OCI-LY3 (cell line): Measurements from ENCODE around the gene EYA3.

Source experiments
- H2AFZ ChIP-seq: fragments of 200-600, 300-600 bp; shearing (Covaris generic); 2 replicates; pipeline ENCODE4 v1.6.0; 2014; ENCODE audit warnings: antibody characterized with exemption, low read depth, low read length
- H3K27ac ChIP-seq: fragments of 200-600, 300-600 bp; sonication (generic); 2 replicates; pipeline ENCODE4 v1.5.1; 2014; ENCODE audit warnings: mild to moderate bottlenecking, low read length, moderate library complexity, mixed read lengths
- H3K27me3 ChIP-seq: fragments of 200-600, 300-600 bp; sonication (generic); 2 replicates; pipeline ENCODE4 v1.6.1; 2014; ENCODE audit warnings: low read depth, low read length, mixed read lengths
- H3K36me3 ChIP-seq: fragments of 200-600, 300-600 bp; sonication (generic); replicated peaks from 2 replicates; pipeline ENCODE3; 2014; ENCODE audit warnings: low read depth, low read length, mixed read lengths
- H3K4me1 ChIP-seq: fragments of 300-600, 200-600 bp; sonication (generic); 2 replicates; pipeline ENCODE4 v1.6.1; 2014; ENCODE audit warnings: low read length, mixed read lengths
- H3K4me2 ChIP-seq: fragments of 200-600, 300-600 bp; sonication (generic); 2 replicates; pipeline ENCODE4 v1.6.1; 2014; ENCODE audit warnings: low read length, mixed read lengths
- H3K4me3 ChIP-seq: fragments of 300-600, 200-600 bp; sonication (generic); 2 replicates; pipeline ENCODE4 v1.5.1; 2014; ENCODE audit warnings: antibody characterized with exemption, mild to moderate bottlenecking, low read length, moderate library complexity
- H3K79me2 ChIP-seq: fragments of 300-600, 200-600 bp; shearing (Covaris generic); 2 replicates; pipeline ENCODE4 v1.6.1; 2014; ENCODE audit warnings: mild to moderate bottlenecking, low read length, mixed read lengths
- H3K9ac ChIP-seq: fragments of 300-600, 200-600 bp; shearing (Covaris generic); 2 replicates; pipeline ENCODE4 v1.6.0; 2014; ENCODE audit warnings: mild to moderate bottlenecking, low read length, moderate library complexity
- H3K9me3 ChIP-seq: fragments of 200-600, 300-600 bp; shearing (Covaris generic); 2 replicates; pipeline ENCODE4 v1.6.1; 2014; ENCODE audit warnings: low read length, mixed read lengths; ENCODE audit not compliant: insufficient read depth
- H4K20me1 ChIP-seq: fragments of 200-600, 300-600 bp; sonication (generic); 2 replicates; pipeline ENCODE4 v1.6.1; 2016; ENCODE audit warnings: low read length, mixed read lengths; ENCODE audit not compliant: insufficient read depth
- EZH2phosphoT487 ChIP-seq: fragments of 200-600 bp; shearing (Covaris generic); IDR thresholded peaks from 2 replicates; pipeline ENCODE4 v1.6.1; 2018; ENCODE audit warnings: antibody characterized with exemption, mixed run types, low read depth
- TF ChIP-seq, protein P1 (sequence below): fragments of 200-600, 300-600 bp; sonication (generic); IDR thresholded peaks from 2 replicates; pipeline ENCODE4 v1.5.1; 2014; ENCODE audit warnings: antibody characterized with exemption, low read length, low read depth

The EYA3 gene

GRCh38 chr1:28130901-28131300 lies 42.5 kb upstream of the EYA3 start:
- Histone ChIP-seq H3K36me3 (no peaks in the 10 kb centered on the region), H3K9me3 (no peaks in the 10 kb centered on the region), H3K4me1 (peaks cover 29% of the 10 kb centered on the region), H3K4me2 (no peak overlapping the region), H3K27me3 (peaks cover 7% of the 10 kb centered on the region; the same call in 1 of the 2 replicates), H2AFZ (no peak overlapping the region), H3K79me2 (no peaks in the 10 kb centered on the region), H3K27ac (no peak overlapping the region), H3K9ac (no peak overlapping the region), H3K4me3 (no peak overlapping the region), H4K20me1 (no peaks in the 10 kb centered on the region)
- TF ChIP-seq, protein P1, sequence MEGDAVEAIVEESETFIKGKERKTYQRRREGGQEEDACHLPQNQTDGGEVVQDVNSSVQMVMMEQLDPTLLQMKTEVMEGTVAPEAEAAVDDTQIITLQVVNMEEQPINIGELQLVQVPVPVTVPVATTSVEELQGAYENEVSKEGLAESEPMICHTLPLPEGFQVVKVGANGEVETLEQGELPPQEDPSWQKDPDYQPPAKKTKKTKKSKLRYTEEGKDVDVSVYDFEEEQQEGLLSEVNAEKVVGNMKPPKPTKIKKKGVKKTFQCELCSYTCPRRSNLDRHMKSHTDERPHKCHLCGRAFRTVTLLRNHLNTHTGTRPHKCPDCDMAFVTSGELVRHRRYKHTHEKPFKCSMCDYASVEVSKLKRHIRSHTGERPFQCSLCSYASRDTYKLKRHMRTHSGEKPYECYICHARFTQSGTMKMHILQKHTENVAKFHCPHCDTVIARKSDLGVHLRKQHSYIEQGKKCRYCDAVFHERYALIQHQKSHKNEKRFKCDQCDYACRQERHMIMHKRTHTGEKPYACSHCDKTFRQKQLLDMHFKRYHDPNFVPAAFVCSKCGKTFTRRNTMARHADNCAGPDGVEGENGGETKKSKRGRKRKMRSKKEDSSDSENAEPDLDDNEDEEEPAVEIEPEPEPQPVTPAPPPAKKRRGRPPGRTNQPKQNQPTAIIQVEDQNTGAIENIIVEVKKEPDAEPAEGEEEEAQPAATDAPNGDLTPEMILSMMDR, result no peak
- no peak for TF ChIP-seq EZH2phosphoT487

- Histone ChIP-seq H3K4me1 (peaks cover 23% of the 10 kb centered on the region), H3K36me3 (no peaks in the 10 kb centered on the region), H4K20me1 (no peaks in the 10 kb centered on the region), H3K4me2 (no peak overlapping the region), H3K9me3 (no peaks in the 10 kb centered on the region), H3K27ac (no peak overlapping the region), H3K9ac (no peak overlapping the region), H3K27me3 (peaks cover 7% of the 10 kb centered on the region; the same call in 1 of the 2 replicates), H3K4me3 (no peak overlapping the region), H3K79me2 (no peaks in the 10 kb centered on the region), H2AFZ (no peak overlapping the region)
- TF ChIP-seq, protein P1, result no peak
- no peak for TF ChIP-seq EZH2phosphoT487
Observed at GRCh38 chr1:28129150-28129549, 40.7 kb upstream of the EYA3 start.

GRCh38 chr1:28127617-28128257 lies 39.3 kb upstream of the EYA3 start:
- Histone ChIP-seq H3K9ac (no peak overlapping the region), H3K4me1 (peaks cover 32% of the 10 kb centered on the region), H3K9me3 (no peaks in the 10 kb centered on the region), H2AFZ (no peak overlapping the region), H3K4me2 (peak overlapping the region; percentile 74), H4K20me1 (no peaks in the 10 kb centered on the region), H3K4me3 (peak overlapping the region; percentile 38), H3K27me3 (peaks cover 7% of the 10 kb centered on the region; the same call in 1 of the 2 replicates), H3K36me3 (no peaks in the 10 kb centered on the region), H3K27ac (peak overlapping the region; percentile 30; the same call in 1 of the 2 replicates), H3K79me2 (no peaks in the 10 kb centered on the region)
- TF ChIP-seq, protein P1, result no peak
- no peak for TF ChIP-seq EZH2phosphoT487

- no peak for TF ChIP-seq EZH2phosphoT487
- TF ChIP-seq, protein P1, result no peak
- Histone ChIP-seq H3K36me3 (no peaks in the 10 kb centered on the region), H3K4me3 (no peak overlapping the region; the same call in 1 of the 2 replicates), H3K79me2 (no peaks in the 10 kb centered on the region), H3K27ac (0 out of 2 replicates have a peak overlapping the region, but pooled peaks have one; percentile 30), H3K9me3 (no peaks in the 10 kb centered on the region), H3K9ac (no peak overlapping the region), H3K27me3 (peaks cover 7% of the 10 kb centered on the region; the same call in 1 of the 2 replicates), H3K4me2 (peak overlapping the region; percentile 74), H2AFZ (no peak overlapping the region), H3K4me1 (peaks cover 32% of the 10 kb centered on the region), H4K20me1 (no peaks in the 10 kb centered on the region)
Observed at GRCh38 chr1:28126783-28127490, 38.5 kb upstream of the EYA3 start.
